H9 (cell line): Measurements from ENCODE around the gene ZNRF3. TPM values are rescaled to one million over a fixed set of nuclear protein-coding genes. Genes with fewer than 3 reads are reported as not detected.

ENCODE experiments used
- DNase-seq: peaks from one replicate; pipeline ENCODE4 v3.0.0-alpha.2; 2017
- H2AFZ ChIP-seq: one replicate; pipeline ENCODE4 v1.6.1; 2013; ENCODE audit warnings: mild to moderate bottlenecking, low read length, control low read depth, moderate library complexity
- H2AK5ac ChIP-seq: 2 replicates; pipeline ENCODE4 v1.6.1; 2013; ENCODE audit warnings: low read length, control low read depth, mixed read lengths; ENCODE audit not compliant: insufficient read length
- H2BK120ac ChIP-seq: one replicate; pipeline ENCODE4 v1.6.1; 2013; ENCODE audit warnings: low read depth, mild to moderate bottlenecking, low read length, control low read depth, inconsistent platforms; ENCODE audit not compliant: poor library complexity, severe bottlenecking
- H2BK12ac ChIP-seq: 2 replicates; pipeline ENCODE4 v1.6.1; 2013; ENCODE audit warnings: low read length, control low read depth, mixed read lengths, low read depth; ENCODE audit not compliant: insufficient read length
- H2BK15ac ChIP-seq: 2 replicates; pipeline ENCODE4 v1.6.1; 2013; ENCODE audit warnings: low read depth, low read length, control low read depth
- H2BK20ac ChIP-seq: one replicate; pipeline ENCODE4 v1.6.1; 2013; ENCODE audit warnings: low read depth, mild to moderate bottlenecking, low read length, control low read depth, inconsistent platforms; ENCODE audit not compliant: poor library complexity, severe bottlenecking
- H2BK5ac ChIP-seq: 2 replicates; pipeline ENCODE4 v1.6.1; 2013; ENCODE audit warnings: low read length, control low read depth, mixed read lengths; ENCODE audit not compliant: insufficient read length
- H3K14ac ChIP-seq: 2 replicates; pipeline ENCODE4 v1.6.1; 2013; ENCODE audit warnings: low read length, control low read depth; ENCODE audit not compliant: insufficient read depth
- H3K18ac ChIP-seq: 2 replicates; pipeline ENCODE4 v1.6.1; 2013; ENCODE audit warnings: low read depth, mild to moderate bottlenecking, mixed read lengths, low read length, control low read depth; ENCODE audit not compliant: insufficient read length
- H3K23ac ChIP-seq: 2 replicates; pipeline ENCODE4 v1.6.1; 2013; ENCODE audit warnings: low read length, control low read depth, mixed read lengths, low read depth; ENCODE audit not compliant: insufficient read length
- H3K23me2 ChIP-seq: 2 replicates; pipeline ENCODE4 v1.6.1; 2013; ENCODE audit warnings: low read depth, mild to moderate bottlenecking, mixed read lengths, low read length, control low read depth; ENCODE audit not compliant: insufficient read length, poor library complexity, severe bottlenecking
- H3K27ac ChIP-seq: 2 replicates; pipeline ENCODE4 v1.5.1; 2013; ENCODE audit warnings: low read length, control low read depth, mixed read lengths, low read depth; ENCODE audit not compliant: insufficient read length
- H3K27me3 ChIP-seq: 2 replicates; pipeline ENCODE4 v1.6.1; 2013; ENCODE audit warnings: low read length, control low read depth, inconsistent platforms; ENCODE audit not compliant: insufficient read depth
- H3K4ac ChIP-seq: 2 replicates; pipeline ENCODE4 v1.6.1; 2013; ENCODE audit warnings: low read depth, mild to moderate bottlenecking, control low read depth, inconsistent platforms, low read length, moderate library complexity
- H3K4me1 ChIP-seq: 2 replicates; pipeline ENCODE4 v1.6.1; 2013; ENCODE audit warnings: low read length, control low read depth, inconsistent platforms; ENCODE audit not compliant: insufficient read depth
- H3K4me2 ChIP-seq: 2 replicates; pipeline ENCODE4 v1.6.1; 2013; ENCODE audit warnings: low read length, control low read depth, mixed read lengths; ENCODE audit not compliant: insufficient read length, insufficient read depth
- H3K56ac ChIP-seq: 2 replicates; pipeline ENCODE4 v1.6.1; 2013; ENCODE audit warnings: low read depth, mild to moderate bottlenecking, mixed read lengths, low read length, control low read depth; ENCODE audit not compliant: insufficient read length
- H3K79me1 ChIP-seq: 2 replicates; pipeline ENCODE4 v1.6.1; 2013; ENCODE audit warnings: low read depth, mild to moderate bottlenecking, moderate library complexity, low read length, control low read depth, inconsistent platforms; ENCODE audit not compliant: insufficient read depth, poor library complexity, severe bottlenecking
- H3K79me2 ChIP-seq: 2 replicates; pipeline ENCODE4 v1.6.1; 2013; ENCODE audit warnings: low read length, control low read depth, inconsistent platforms; ENCODE audit not compliant: insufficient read depth
- H3K9ac ChIP-seq: 2 replicates; pipeline ENCODE4 v1.6.1; 2013; ENCODE audit warnings: low read length, control low read depth, mixed read lengths; ENCODE audit not compliant: insufficient read length; ENCODE audit errors: extremely low read depth
- H3K9me3 ChIP-seq: one replicate; pipeline ENCODE4 v1.6.1; 2013; ENCODE audit warnings: low read depth, low read length, inconsistent platforms; ENCODE audit not compliant: control insufficient read depth
- H3T11ph ChIP-seq: one replicate; pipeline ENCODE4 v1.6.1; 2013; ENCODE audit warnings: mild to moderate bottlenecking, low read length, control low read depth, inconsistent platforms
- H4K20me1 ChIP-seq: one replicate; pipeline ENCODE4 v1.6.1; 2013; ENCODE audit not compliant: control insufficient read depth, insufficient read length, insufficient read depth
- H4K5ac ChIP-seq: 2 replicates; pipeline ENCODE4 v1.6.1; 2013; ENCODE audit warnings: low read depth, mild to moderate bottlenecking, mixed read lengths, low read length, control low read depth; ENCODE audit not compliant: insufficient read length
- H4K8ac ChIP-seq: replicated peaks from 2 replicates; pipeline ENCODE4 v1.6.1; 2013; ENCODE audit warnings: low read length, control low read depth, mixed read lengths, low read depth; ENCODE audit not compliant: insufficient read length
- H4K91ac ChIP-seq: 2 replicates; pipeline ENCODE4 v1.6.1; 2013; ENCODE audit warnings: low read depth, mild to moderate bottlenecking, moderate library complexity, mixed read lengths, low read length, control low read depth; ENCODE audit not compliant: insufficient read length
- H3K27ac Mint-ChIP-seq, 3 experiments: 2 replicates in 2 of 3; 3 replicates in 1 of 3; pipeline ENCODE4 v1.8.0; 2020 to 2021; ENCODE audit warnings: mixed read lengths in 3 of 3, mild to moderate bottlenecking in 1 of 3, moderate library complexity in 1 of 3
- H3K27me3 Mint-ChIP-seq: 2 replicates; pipeline ENCODE4 v1.8.0; 2021; ENCODE audit warnings: low read depth, mild to moderate bottlenecking, moderate library complexity, mixed read lengths
- H3K36me3 Mint-ChIP-seq, 3 experiments: 2 replicates in 2 of 3; 3 replicates in 1 of 3; pipeline ENCODE4 v1.8.0; 2020 to 2021; ENCODE audit warnings: low read depth in 3 of 3, mixed read lengths in 3 of 3; ENCODE audit not compliant: insufficient read depth in 1 of 3
- H3K4me1 Mint-ChIP-seq, 2 experiments: 2 replicates each; pipeline ENCODE4 v1.8.0; 2020; ENCODE audit warnings: mixed read lengths in 2 of 2
- H3K4me3 Mint-ChIP-seq, 2 experiments: 2 replicates in 1 of 2; 3 replicates in 1 of 2; pipeline ENCODE4 v1.8.0; 2020 to 2021; ENCODE audit warnings: mild to moderate bottlenecking in 2 of 2, mixed read lengths in 2 of 2, moderate library complexity in 1 of 2
- H3K9me3 Mint-ChIP-seq, 2 experiments: 2 replicates in 1 of 2; 3 replicates in 1 of 2; pipeline ENCODE4 v1.8.0; 2020; ENCODE audit warnings: mild to moderate bottlenecking in 2 of 2, mixed read lengths in 2 of 2, moderate library complexity in 1 of 2
- CTCF ChIP-seq: fragments of 200-600 bp; sonication (generic); conservative IDR thresholded peaks from 3 replicates; pipeline ENCODE4 v1.8.0; 2021; ENCODE audit warnings: antibody characterized with exemption, mild to moderate bottlenecking
- WGBS: extraction: QIAGEN DNeasy Blood & Tissue Kit; methylation state at CpG from one replicate; pipeline ENCODE4 v1.1.7; 2013; ENCODE audit warnings: missing lambda C conversion rate, low lambda C conversion rate, mixed read lengths; ENCODE audit not compliant: insufficient read length; ENCODE audit errors: extremely low coverage; 5-methylcytosine and 5-hydroxymethylcytosine counted together
- total RNA-seq: library from RNA; stranded (reverse); gene quantifications from 2 replicates; pipeline ENCODE4 v1.2.1, GENCODE V29; 2021

Gene ZNRF3
- total RNA-seq, 1 experiment from 2014 or later, result 20.6 TPM

GRCh38 chr22:29106839-29107238 lies 223.5 kb downstream of the ZNRF3 start:
- Histone ChIP-seq H4K20me1 (no peaks in the 10 kb centered on the region), H3K4me2 (no peak overlapping the region), H3K79me2 (no peaks in the 10 kb centered on the region), H2BK20ac (no peak overlapping the region), H2BK120ac (no peak overlapping the region), H3K9ac (no peak overlapping the region), H2BK5ac (no peak overlapping the region), H3K27ac (no peak overlapping the region), H4K5ac (no peak overlapping the region), H3K4ac (no peak overlapping the region), H3K27me3 (no peaks in the 10 kb centered on the region), H3K9me3 (no peaks in the 10 kb centered on the region), H3K23ac (no peak overlapping the region), H2AFZ (no peak overlapping the region), H4K91ac (no peak overlapping the region), H3K4me1 (no peaks in the 10 kb centered on the region), H4K8ac (no peak overlapping the region), H3T11ph (no peak overlapping the region), H2BK12ac (no peak overlapping the region), H2AK5ac (no peak overlapping the region), H3K23me2 (no peaks in the 10 kb centered on the region), H3K14ac (no peak overlapping the region), H3K18ac (no peak overlapping the region), H3K56ac (no peak overlapping the region), H2BK15ac (no peak overlapping the region), H3K79me1 (no peaks in the 10 kb centered on the region)
- no peak overlapping the region for H3K4me3 Mint-ChIP-seq
- TF ChIP-seq CTCF, result no peak
- DNase-seq, result no peak
- H3K4me1 Mint-ChIP-seq, result peaks cover 16 to 32% of the 10 kb centered on the region in 2 experiments
- no peaks in the 10 kb centered on the region for H3K27me3 Mint-ChIP-seq
- WGBS, result no CpG with 5 or more reads among the region's 4 CpGs
- H3K9me3 Mint-ChIP-seq, result no peaks in the 10 kb centered on the region
- no peaks in the 10 kb centered on the region for H3K36me3 Mint-ChIP-seq
- no peak overlapping the region for H3K27ac Mint-ChIP-seq

Other genes starting within 250 kb of the ZNRF3 start
- gene TTC28, start 203.7 kb upstream of the ZNRF3 start, total RNA-seq, result 12.6 and 13.6 TPM in 2 replicates
- gene CHEK2, start 141.8 kb upstream of the ZNRF3 start, total RNA-seq, result 54.4 and 61.1 TPM in 2 replicates
- 20.8 and 21.2 TPM in 2 replicates for gene HSCB, start 141.5 kb upstream of the ZNRF3 start, total RNA-seq
- gene CCDC117, start 110.9 kb upstream of the ZNRF3 start, total RNA-seq, result 40.0 and 41.4 TPM in 2 replicates
- gene XBP1, start 83.0 kb upstream of the ZNRF3 start, total RNA-seq, result 114 and 116 TPM in 2 replicates
- not detected in 2 replicates for gene C22orf31, start 178.3 kb downstream of the ZNRF3 start, total RNA-seq
- gene KREMEN1, start 189.5 kb downstream of the ZNRF3 start, total RNA-seq, result 2.4 and 2.6 TPM in 2 replicates